SU-DHL-6 (cell line): ENCODE results near the gene KDM4B.

Source experiments
- H2AFZ ChIP-seq: fragments of 200-600 bp; sonication (generic); 2 replicates; pipeline ENCODE4 v1.6.1; 2014; ENCODE audit warnings: low read depth, mild to moderate bottlenecking, moderate library complexity, mixed read lengths, antibody characterized with exemption, low read length; ENCODE audit not compliant: severe bottlenecking
- H3F3A ChIP-seq: fragments of 200-600 bp; shearing (Covaris generic); 2 replicates; pipeline ENCODE4 v1.6.0; 2016; ENCODE audit warnings: antibody characterized with exemption, mild to moderate bottlenecking; ENCODE audit not compliant: insufficient read depth
- H3K27ac ChIP-seq: fragments of 200-600 bp; sonication (generic); 2 replicates; pipeline ENCODE4 v1.5.1; 2016; ENCODE audit warnings: low read depth, mild to moderate bottlenecking, low read length, moderate library complexity, mixed read lengths
- H3K27me3 ChIP-seq: fragments of 200-600 bp; sonication (generic), shearing (Covaris generic); 2 replicates; pipeline ENCODE4 v1.6.0; 2014; ENCODE audit warnings: mild to moderate bottlenecking, low read length
- H3K36me3 ChIP-seq: fragments of 200-600 bp; sonication (generic); 2 replicates; pipeline ENCODE4 v1.6.1; 2014; ENCODE audit warnings: mild to moderate bottlenecking, low read length, mixed read lengths
- H3K4me2 ChIP-seq: fragments of 300-600, 200-600 bp; shearing (Covaris generic), sonication (generic); 2 replicates; pipeline ENCODE4 v1.6.0; 2014; ENCODE audit warnings: low read length, low read depth, mild to moderate bottlenecking; ENCODE audit not compliant: poor library complexity, severe bottlenecking
- H3K4me3 ChIP-seq: fragments of 200-600 bp; sonication (generic); 2 replicates; pipeline ENCODE4 v1.5.1; 2014; ENCODE audit warnings: antibody characterized with exemption, low read length, mild to moderate bottlenecking, mixed read lengths; ENCODE audit not compliant: insufficient read depth, poor library complexity, severe bottlenecking
- H3K79me2 ChIP-seq: fragments of 200-600 bp; sonication (generic); 2 replicates; pipeline ENCODE4 v1.6.1; 2014; ENCODE audit warnings: mild to moderate bottlenecking, low read length, moderate library complexity; ENCODE audit not compliant: insufficient read depth
- H3K9ac ChIP-seq: fragments of 200-600 bp; sonication (generic); 2 replicates; pipeline ENCODE4 v1.7.0; 2014; ENCODE audit warnings: mild to moderate bottlenecking, low read length
- H3K9me2 ChIP-seq: fragments of 200-600 bp; sonication (generic); replicated peaks from 2 replicates; pipeline ENCODE4 v1.6.1; 2014; ENCODE audit warnings: low read length; ENCODE audit not compliant: insufficient read depth
- H3K9me3 ChIP-seq: fragments of 200-600 bp; sonication (generic); 2 replicates; pipeline ENCODE4 v1.6.1; 2014; ENCODE audit warnings: low read length, mixed read lengths; ENCODE audit not compliant: insufficient read depth
- H4K20me1 ChIP-seq: fragments of 200-600 bp; sonication (generic); 2 replicates; pipeline ENCODE4 v1.6.1; 2014; ENCODE audit warnings: low read depth, mild to moderate bottlenecking, antibody characterized with exemption, low read length, moderate library complexity, mixed read lengths
- CTCF ChIP-seq: fragments of 200-600 bp; sonication (generic); IDR thresholded peaks from one replicate; pipeline ENCODE4 v1.5.1; 2017; ENCODE audit warnings: antibody characterized with exemption, mild to moderate bottlenecking, low read length, moderate library complexity; ENCODE audit not compliant: insufficient read depth, poor library complexity, severe bottlenecking
- EZH2phosphoT487 ChIP-seq: fragments of 200-600 bp; sonication (generic), shearing (Covaris generic); conservative IDR thresholded peaks from 2 replicates; pipeline ENCODE4 v1.6.1; 2018; ENCODE audit warnings: mild to moderate bottlenecking, antibody characterized with exemption, low read length, moderate library complexity, mixed read lengths

KDM4B gene

GRCh38 chr19:5095568-5095850 is 126.6 kb downstream of the KDM4B start:
- H3K9me2 ChIP-seq, result no peaks in the 10 kb centered on the region
- H3K4me3 ChIP-seq, result no peak overlapping the region
- H3K27ac ChIP-seq, result no peak overlapping the region
- TF ChIP-seq CTCF (no peak), EZH2phosphoT487 (no peak)
- no peak overlapping the region for H3K4me2 ChIP-seq
- no peak overlapping the region for H2AFZ ChIP-seq
- H3K9ac ChIP-seq, result no peak overlapping the region
- no peaks in the 10 kb centered on the region for H3K79me2 ChIP-seq
- H3K9me3 ChIP-seq, result peaks cover 19% of the 10 kb centered on the region
- no peaks in the 10 kb centered on the region for H3F3A ChIP-seq
- no peaks in the 10 kb centered on the region for H4K20me1 ChIP-seq
- H3K27me3 ChIP-seq, result no peaks in the 10 kb centered on the region
- peaks cover 6% of the 10 kb centered on the region; the same call in 1 of the 2 replicates for H3K36me3 ChIP-seq

GRCh38 chr19:5096536-5096935 is 127.6 kb downstream of the KDM4B start:
- no peaks in the 10 kb centered on the region for H3F3A ChIP-seq
- H3K4me3 ChIP-seq, result no peak overlapping the region
- no peak overlapping the region for H3K9ac ChIP-seq
- no peak overlapping the region for H3K27ac ChIP-seq
- H3K79me2 ChIP-seq, result no peaks in the 10 kb centered on the region
- TF ChIP-seq EZH2phosphoT487, result no peak
- TF ChIP-seq CTCF, result no peak
- H3K27me3 ChIP-seq, result no peaks in the 10 kb centered on the region
- no peaks in the 10 kb centered on the region for H4K20me1 ChIP-seq
- peaks cover 19% of the 10 kb centered on the region for H3K9me3 ChIP-seq
- peaks cover 6% of the 10 kb centered on the region; the same call in 1 of the 2 replicates for H3K36me3 ChIP-seq
- no peak overlapping the region for H3K4me2 ChIP-seq
- no peak overlapping the region for H2AFZ ChIP-seq
- H3K9me2 ChIP-seq, result no peaks in the 10 kb centered on the region

- Histone ChIP-seq H3K36me3 (peaks cover 6% of the 10 kb centered on the region; the same call in 1 of the 2 replicates), H3K9ac (no peak overlapping the region), H3F3A (no peaks in the 10 kb centered on the region), H3K27ac (no peak overlapping the region), H3K9me2 (no peaks in the 10 kb centered on the region), H3K79me2 (no peaks in the 10 kb centered on the region), H3K4me2 (no peak overlapping the region), H3K27me3 (no peaks in the 10 kb centered on the region), H3K4me3 (no peak overlapping the region), H4K20me1 (no peaks in the 10 kb centered on the region), H2AFZ (no peak overlapping the region), H3K9me3 (peaks cover 19% of the 10 kb centered on the region)
- TF ChIP-seq EZH2phosphoT487 (no peak), CTCF (no peak)
Observed at GRCh38 chr19:5097331-5097930, 128.5 kb downstream of the KDM4B start.
